HG03558 (cell line): ENCODE results near the gene DNAJC8.
A peak's percentile ranks its signal among the peaks of the same experiment; 100 is the strongest.

Experiments
- ATAC-seq: cut with Tn5 transposase; IDR thresholded peaks from one replicate; pipeline ENCODE4 v1.9.1; 2021; ENCODE audit warnings: moderate number of reproducible peaks; ENCODE audit not compliant: unreplicated experiment; ENCODE audit errors: extremely low read depth

Gene DNAJC8

DNA sequence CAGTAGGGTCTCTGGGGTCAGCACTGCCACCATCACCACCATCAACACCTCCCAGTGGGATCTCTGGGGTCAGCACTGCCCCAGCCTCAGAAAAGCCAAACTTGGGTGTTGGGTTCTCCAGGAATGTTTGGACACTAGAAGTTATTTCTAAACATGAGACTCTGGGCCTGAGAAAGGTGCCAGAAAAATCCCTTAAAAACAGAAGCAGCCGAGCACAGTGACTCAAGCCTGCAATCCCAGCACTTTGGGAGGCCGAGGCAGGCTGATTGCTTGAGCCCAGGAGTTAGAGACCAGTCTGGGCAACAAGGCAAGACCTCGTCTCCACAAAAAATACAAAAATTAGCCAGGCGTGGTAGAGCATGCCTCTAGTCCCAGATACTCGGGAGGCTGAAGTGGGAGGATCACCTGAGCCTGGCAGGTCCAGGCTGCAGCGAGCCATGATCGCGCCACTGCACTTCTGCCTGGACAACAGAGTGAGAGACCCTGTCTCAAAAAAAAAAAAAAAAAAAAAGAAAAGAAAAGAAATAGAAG is 56.8 kb downstream of the DNAJC8 start:
- no peak for ATAC-seq

DNA sequence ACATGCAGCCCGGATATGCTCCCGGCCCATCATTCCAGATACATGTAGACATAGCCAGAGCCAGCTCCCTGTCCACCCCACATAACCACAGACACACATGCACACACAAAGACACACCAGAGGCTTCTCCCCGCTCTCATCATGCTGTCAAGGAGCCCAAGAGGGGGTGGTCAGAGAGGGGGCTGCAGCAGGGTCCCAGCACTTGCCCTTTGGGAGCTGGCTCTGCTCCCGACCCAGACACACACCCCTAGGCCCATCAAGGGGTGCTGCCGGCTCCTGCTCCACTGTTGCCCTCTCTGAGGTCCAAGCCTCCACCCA is 58.9 kb downstream of the DNAJC8 start:
- no peak for ATAC-seq

DNA sequence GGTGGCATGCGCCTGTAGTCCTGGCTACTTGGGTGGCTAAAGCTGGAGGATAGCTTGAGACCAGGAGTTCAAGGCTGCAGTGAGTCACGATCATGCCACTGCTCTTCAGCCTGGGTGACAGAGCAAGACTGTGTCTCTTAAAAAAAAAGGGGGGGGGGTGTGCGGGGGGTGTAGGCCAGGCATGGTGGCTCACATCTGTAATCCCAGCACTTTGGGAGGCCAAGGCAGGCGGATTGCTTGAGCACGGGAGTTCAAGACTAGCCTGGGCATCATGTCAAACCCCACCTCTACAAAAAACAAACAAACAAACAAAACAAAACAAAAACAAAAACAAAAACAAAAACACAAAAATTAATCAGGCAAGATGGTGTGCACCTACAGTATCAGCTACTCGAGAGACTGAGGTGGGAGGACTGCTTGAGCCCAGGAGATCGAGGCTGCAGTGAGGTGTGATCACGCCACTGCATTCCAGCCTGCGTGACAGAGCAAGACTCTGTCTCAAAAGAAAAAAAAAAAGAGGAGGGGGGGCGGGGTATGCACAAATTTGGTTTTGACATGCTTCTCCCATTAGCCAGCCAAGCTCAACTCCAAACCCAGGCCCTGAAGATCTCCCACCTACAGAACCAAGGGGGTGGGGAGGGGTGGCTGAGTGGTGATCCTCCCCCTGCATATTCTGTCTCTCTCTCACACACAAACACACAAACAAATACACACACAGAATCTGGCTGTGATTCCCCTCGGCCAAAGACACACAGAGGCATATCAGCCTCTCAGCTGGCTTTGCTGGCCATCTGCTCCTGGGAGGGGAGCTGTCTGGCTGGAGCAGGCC is 59.5 kb downstream of the DNAJC8 start:
- ATAC-seq, result no peak

DNA sequence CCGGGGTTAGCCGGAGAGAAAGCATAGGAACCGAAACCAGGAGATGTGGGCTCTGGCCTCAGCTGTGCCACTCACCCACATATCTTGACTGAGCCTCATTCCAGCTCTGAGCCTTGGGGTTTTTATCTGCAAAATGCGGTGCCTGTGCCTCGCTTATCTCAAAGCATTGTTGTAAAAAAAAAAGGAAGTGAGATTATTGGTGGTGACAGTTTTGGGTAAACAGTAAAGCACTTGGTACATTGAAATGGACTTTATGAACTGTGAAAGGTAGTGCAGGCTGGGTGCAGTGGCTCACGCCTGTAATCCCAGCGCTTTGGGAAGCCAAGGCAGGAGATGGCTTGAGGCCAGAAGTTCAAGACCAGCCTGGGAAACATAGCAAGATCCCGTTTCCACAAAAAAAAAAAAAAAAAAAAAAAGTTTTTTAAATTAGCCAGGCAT is 60.1 kb downstream of the DNAJC8 start:
- ATAC-seq, result peak; percentile 60

DNA sequence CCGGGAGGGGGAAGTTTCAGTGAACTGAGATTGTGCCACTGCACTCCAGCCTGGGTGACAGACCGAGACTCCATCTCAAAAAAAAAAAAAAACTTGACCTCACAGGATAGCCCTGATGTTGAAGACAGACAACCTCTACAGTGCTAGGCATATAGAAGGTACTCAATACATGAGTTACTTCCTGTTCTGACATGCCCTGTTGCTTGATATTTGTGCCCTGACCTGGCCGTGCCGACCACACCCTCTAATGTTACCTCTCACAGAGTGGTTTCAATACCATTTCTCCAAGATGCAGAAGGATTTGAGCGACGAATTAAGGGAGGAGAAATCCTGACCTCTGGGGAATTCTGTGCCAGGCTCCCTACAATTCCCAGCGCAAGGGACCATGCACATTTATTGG is 61.6 kb downstream of the DNAJC8 start:
- ATAC-seq, result no peak

DNA sequence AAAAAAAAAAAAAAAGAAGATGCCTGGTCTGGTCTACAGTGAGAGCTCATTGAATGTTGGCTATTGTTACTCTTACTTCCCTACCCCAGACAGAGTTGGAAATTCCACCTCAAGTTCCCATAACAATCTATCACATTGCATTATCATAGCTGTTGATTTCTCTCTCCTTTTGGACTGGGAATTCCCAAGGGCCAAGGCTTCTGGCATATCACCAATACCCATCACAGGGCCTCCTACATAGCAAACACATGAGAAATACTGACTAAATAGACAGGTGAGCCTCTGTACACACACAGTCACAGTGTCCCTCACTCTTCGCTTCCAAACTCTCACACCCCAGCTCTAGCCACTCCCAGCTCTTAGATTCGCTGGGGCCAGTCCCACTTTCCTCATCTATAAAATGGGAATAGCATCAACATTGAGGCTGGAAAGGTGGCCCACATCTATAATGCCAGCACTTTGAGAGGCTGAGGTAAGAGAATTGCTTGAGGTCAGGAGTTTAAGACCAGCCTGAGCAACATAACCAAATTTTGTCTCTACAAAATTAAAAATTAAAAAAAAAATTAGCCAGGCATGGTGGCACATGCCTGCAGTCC is 62.7 kb downstream of the DNAJC8 start:
- no peak for ATAC-seq

DNA sequence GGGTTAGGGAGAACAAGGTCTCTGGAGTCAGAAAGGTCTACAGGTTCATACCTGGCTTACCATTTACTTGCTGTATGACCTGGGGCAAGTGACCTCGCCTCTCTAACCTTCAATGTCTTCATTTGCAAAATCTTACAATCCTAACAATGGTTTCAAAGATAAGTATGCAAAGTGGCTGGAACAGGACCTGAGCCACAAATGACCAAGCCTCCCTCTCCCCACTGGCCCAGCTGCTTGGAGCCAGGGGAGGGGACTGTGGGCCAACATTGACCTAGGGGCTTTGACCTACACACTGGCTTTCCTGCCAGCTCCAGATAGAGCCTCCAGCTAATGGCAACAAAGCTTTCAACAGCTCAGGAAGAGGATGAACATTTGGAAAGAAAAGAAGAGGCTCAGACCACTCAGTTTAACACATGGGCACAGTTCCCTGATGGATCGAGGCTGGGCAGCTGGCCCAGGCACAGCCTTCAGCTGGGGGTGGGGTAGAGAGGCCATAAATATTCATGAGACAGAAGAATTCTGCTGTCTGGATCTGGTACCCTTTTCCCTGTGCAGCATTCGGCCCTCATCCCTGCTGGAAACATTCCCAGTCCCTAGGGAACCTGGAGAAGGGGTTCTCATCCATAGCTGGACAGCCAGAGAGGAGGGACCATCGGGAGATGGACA is 69.2 kb downstream of the DNAJC8 start:
- no peak for ATAC-seq

DNA sequence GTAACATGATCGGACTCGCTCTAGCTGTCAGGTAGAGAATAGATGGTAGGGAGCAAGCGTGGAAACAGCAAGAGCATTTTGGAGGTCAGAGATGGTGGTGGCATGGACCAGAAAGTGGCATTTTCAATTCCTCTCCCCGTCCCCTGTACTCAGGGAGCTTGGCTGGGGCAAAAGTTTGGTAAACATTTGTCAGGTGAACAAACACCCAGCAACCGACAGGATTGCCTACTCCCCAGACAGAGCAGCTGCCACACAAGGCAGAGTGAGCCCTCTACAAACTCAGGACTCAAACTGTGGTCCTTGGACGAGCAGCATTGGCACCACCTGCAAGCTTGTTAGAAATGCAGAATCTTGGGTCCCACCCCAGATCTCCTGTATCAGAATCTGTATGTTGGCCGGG is 70.7 kb downstream of the DNAJC8 start:
- ATAC-seq, result no peak

DNA sequence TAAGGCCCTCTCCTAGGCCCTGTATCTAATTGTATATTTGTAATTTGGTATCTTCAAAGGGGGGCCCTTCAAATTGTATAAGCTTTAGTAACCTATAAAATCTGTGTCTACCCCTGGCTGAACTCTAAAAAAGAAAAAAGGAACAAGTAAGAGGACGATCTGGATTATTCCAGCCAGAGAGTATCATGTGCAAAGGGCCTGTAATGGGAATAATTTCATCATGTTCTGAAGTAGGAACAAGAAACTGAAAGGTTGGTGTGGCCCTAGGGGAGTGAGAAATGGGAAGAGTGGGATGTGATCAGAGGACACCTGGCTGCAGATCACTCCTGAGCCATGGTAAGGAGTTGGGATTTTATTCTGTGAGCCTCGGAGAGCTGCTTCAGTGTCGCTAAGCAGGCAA is 71.1 kb downstream of the DNAJC8 start:
- ATAC-seq, result no peak

DNA sequence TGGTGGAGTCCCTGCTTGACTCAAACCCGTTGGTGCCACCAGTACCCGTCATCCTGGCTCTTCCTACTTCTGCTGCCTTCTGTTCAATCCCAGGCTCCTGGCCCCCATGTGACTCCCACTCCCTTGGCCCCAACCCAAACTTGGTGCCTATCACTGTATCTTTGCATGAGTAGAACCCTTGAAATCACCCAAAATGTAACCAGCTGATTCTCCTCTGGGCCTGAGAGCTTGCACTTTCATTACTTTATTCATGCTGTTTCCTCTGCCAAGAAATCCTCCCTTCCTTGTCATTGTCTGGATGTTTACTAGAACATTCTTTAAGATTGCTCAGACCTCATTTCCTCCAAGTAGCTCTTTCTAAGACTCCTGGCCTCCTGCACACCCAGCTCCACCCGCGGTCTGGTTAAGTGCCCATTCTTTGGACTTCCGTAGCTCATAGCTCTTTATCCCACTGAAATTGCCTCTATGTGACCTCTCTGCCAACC is 72.0 kb downstream of the DNAJC8 start:
- no peak for ATAC-seq

DNA sequence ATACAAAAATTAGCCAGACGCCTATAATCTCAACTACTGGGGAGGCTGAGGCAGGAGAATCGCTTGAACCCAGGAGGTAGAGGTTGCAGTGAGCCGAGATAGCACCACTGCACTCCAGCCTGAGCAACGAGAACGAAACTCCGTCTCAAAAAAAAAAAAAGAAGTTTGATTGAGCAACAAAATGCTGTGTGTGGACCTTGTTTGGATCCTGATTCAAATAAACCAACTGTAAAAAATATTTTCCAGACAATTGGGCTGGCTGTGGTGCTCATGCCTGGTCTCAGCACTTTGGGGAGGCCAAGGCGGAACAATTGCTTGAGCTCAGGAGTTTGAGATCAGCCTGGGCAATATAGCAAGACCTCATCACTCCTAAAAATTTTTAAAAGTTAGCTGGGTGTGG is 73.1 kb downstream of the DNAJC8 start:
- no peak for ATAC-seq

DNA sequence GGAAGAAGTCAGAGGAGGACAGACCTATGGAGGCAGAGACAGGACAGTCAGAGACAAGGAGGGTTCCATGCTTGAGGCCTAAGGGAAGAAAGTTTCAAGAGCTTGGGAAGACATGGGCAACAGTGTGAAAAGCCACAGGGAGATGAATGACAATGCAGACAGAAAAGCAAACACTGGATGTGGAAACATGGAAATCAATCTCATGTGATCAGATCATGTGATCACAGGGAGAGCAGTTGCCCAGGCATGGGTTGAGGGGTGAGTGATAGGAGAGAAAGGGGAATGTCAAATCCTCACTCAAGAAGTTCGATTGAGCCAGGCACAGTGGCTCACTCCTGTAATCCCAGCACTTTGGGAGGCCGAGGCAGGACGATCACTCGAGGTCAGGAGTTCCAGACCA is 73.6 kb downstream of the DNAJC8 start:
- no peak for ATAC-seq

DNA sequence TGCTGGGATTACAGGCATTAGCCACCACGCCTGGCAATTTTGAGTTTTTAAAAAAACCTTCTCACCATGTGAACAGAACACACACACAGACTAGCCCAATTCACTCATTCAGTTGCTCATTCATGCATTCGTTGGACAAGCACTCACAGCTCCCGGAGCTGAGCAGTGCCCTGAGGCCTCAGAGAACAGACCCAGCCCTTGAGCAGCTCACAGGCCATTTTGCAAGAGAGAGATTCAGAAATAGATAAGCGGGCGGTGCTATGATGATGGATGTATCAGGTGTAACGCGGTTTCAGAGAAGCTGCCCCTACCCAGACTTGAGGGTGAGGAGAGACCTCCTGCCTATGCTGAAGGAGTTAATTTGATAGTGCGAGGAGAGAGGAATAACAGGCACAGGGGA is 74.9 kb downstream of the DNAJC8 start:
- no peak for ATAC-seq

DNA sequence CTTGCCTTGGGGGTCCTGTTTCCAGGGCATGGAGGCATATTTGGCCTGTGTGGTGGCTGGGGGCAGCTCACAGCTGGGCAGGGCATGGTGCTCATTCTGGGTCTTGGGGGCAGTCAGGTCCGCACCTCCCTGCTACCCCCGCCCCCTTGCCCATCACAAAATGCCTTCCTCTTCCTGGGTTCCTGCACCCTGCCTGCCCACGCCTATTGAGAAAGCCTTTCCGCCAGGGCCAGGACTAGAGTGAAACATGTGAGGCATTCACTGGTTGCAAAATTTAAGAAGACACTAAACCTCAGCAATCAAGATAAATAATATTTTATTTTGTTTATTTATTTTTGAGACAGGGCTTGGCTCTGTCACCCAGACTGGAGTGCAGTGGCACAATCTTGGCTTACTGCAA is 76.0 kb downstream of the DNAJC8 start:
- ATAC-seq, result no peak

DNA sequence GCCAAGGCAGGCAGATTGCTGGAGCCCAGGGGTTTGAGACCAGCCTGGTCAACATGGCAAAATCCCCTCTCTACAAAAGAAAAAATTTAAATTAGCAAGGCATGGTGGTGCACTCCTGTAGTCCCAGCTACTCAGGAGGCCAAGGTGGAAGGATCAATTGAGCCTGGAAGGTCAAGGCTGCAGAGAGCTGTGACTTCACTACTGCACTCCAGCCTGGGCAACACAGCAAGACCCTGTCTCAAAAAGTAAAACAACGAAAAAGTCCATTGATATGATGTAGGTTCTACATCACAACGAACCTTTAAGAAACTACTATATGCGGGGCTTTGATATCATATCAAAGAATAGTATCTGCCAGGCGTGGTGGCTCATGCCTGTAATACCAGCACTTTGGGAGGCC is 77.2 kb downstream of the DNAJC8 start:
- ATAC-seq, result no peak

DNA sequence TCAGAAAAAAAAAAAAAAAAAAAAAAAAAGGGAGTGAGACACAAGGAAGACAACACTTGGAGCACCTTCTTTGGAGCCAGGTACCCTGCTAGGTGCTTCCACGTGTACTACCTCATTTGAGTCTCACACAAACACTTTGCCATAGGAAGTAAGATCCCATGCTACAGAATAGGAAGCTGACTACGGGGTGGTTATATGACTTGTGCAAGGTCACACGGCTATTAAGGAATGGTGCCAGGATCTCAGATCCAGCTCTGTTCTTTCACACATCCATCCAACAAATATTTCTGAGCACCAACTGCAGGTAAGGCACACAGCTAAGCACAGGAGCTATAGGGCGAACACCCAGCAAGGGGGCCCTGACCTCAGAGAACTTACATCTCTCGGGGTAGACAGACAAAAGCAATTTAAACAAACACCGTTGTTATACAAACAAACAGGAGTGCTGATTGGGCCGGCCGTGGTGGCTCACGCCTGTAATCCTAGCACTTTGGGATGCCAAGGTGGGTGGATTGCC is 78.7 kb downstream of the DNAJC8 start:
- ATAC-seq, result no peak
